K562 (cell line): ENCODE measurements around the gene ERCC1. TPM values are rescaled to one million over a fixed set of nuclear protein-coding genes. Genes with fewer than 3 reads are reported as not detected.

ENCODE experiments used
- CBX1 ChIP-seq: sonication (generic); IDR thresholded peaks from 2 replicates; pipeline ENCODE4 v1.6.1; 2016; ENCODE audit warnings: antibody characterized with exemption, low read depth, mild to moderate bottlenecking
- CREM ChIP-seq: IDR thresholded peaks from 2 replicates; pipeline ENCODE4 v1.6.1; 2014; ENCODE audit warnings: antibody characterized with exemption, low read depth
- GTF2A2 ChIP-seq: IDR thresholded peaks from 2 replicates; pipeline ENCODE4 v1.6.1; 2016; ENCODE audit warnings: mild to moderate bottlenecking, missing genetic modification characterization, missing compliant biosample characterization
- HEY1 ChIP-seq: fragments of 250-450 bp; sonication (Bioruptor Pico); IDR thresholded peaks from 2 replicates; pipeline ENCODE4 v1.5.0; 2020; ENCODE audit warnings: mild to moderate bottlenecking, moderate library complexity, borderline replicate concordance
- HMGN3 ChIP-seq: IDR thresholded peaks from 2 replicates; pipeline ENCODE4 v1.6.1; 2011; ENCODE audit warnings: borderline replicate concordance, low read depth, mild to moderate bottlenecking, mixed read lengths, low read length; ENCODE audit not compliant: insufficient read length; ENCODE audit errors: extremely low read depth
- IRF9 ChIP-seq: fragments of 450-650 bp; IDR thresholded peaks from 2 replicates; pipeline ENCODE4 v1.6.1; 2016; ENCODE audit warnings: missing biosample characterization, missing genetic modification characterization
- MAX ChIP-seq: sonication (generic); formaldehyde crosslinking; IDR thresholded peaks from 2 replicates; pipeline ENCODE4 v1.9.0; 2022; ENCODE audit warnings: mild to moderate bottlenecking, missing genetic modification reagents
- POLR2G ChIP-seq: fragments of 200-400 bp; formaldehyde crosslinking; IDR thresholded peaks from 2 replicates; pipeline ENCODE4 v1.6.1; 2017; ENCODE audit warnings: low read depth, mild to moderate bottlenecking, antibody characterized with exemption, low read length, moderate library complexity
- RB1 ChIP-seq: fragments of 450-650 bp; IDR thresholded peaks from 2 replicates; pipeline ENCODE4 v1.6.1; 2017; ENCODE audit warnings: low read depth, mild to moderate bottlenecking
- RBM14 ChIP-seq: fragments of 200-400 bp; formaldehyde crosslinking; IDR thresholded peaks from 2 replicates; pipeline ENCODE4 v1.6.1; 2018; ENCODE audit warnings: low read depth, mild to moderate bottlenecking, low read length, moderate library complexity, borderline replicate concordance; ENCODE audit not compliant: insufficient read depth
- SIRT6 ChIP-seq: IDR thresholded peaks from one replicate; pipeline ENCODE4 v1.6.1; 2012; ENCODE audit warnings: low read depth, mild to moderate bottlenecking, control low read depth, inconsistent platforms, low read length, moderate library complexity
- SMARCC2 ChIP-seq: fragments of 450-650 bp; IDR thresholded peaks from 2 replicates; pipeline ENCODE4 v1.6.1; 2017; ENCODE audit warnings: antibody characterized with exemption, moderate library complexity, mild to moderate bottlenecking, low read depth
- TEAD1 ChIP-seq, 2 experiments: fragments of 450-650 bp in 1 of 2; sonication (generic) in 1 of 2; formaldehyde crosslinking; IDR thresholded peaks; 2 replicates each; pipeline versions ENCODE4 v1.4.0 to v1.8.0; 2020 to 2022; ENCODE audit warnings: mild to moderate bottlenecking in 2 of 2, missing genetic modification reagents in 1 of 2
- ZNF124 ChIP-seq: sonication (generic); formaldehyde crosslinking; IDR thresholded peaks from 2 replicates; pipeline ENCODE4 v1.8.1; 2022; ENCODE audit warnings: missing genetic modification reagents
- ZNF217 ChIP-seq: sonication (generic); formaldehyde crosslinking; IDR thresholded peaks from 2 replicates; pipeline ENCODE4 v1.8.0; 2022; ENCODE audit warnings: mild to moderate bottlenecking, missing genetic modification reagents
- polyA plus RNA-seq, 8 experiments: library from polyadenylated mRNA; depleted of rRNA in 4 of 8; stranded (reverse) in 5 of 8; unstranded in 3 of 8; fragments of >200 nt; fragmentation: Nextera tagmentation in 2 of 8; fragmentation: Illumina TruSeq in 1 of 8; extraction: Ambion mirVana in 2 of 8; extraction: Trizol in 1 of 8; gene quantifications; 2 replicates each; pipeline versions ENCODE4 v1.2.1 to v1.2.3, GENCODE V29; 2011 to 2014; ENCODE audit warnings: inconsistent platforms in 1 of 8, missing spikeins in 1 of 8
- total RNA-seq, 7 experiments: library from RNA; depleted of rRNA in 6 of 7; stranded (reverse); fragments of >200 nt in 6 of 7; fragmentation: Illumina TruSeq in 2 of 7; extraction: Trizol in 2 of 7; gene quantifications; 2 replicates each; pipeline versions ENCODE4 v1.2.1 to v1.2.3, GENCODE V29; 2011 to 2021; ENCODE audit warnings: low replicate concordance in 1 of 7
- TF ChIP-seq, protein P1 (sequence below): fragments of 250-450 bp; sonication (Bioruptor Pico); IDR thresholded peaks from 2 replicates; pipeline ENCODE4 v1.5.0; 2021; ENCODE audit warnings: mild to moderate bottlenecking, borderline replicate concordance
- TF ChIP-seq, protein P2 (sequence below): fragments of 250-450 bp; sonication (Bioruptor Pico); IDR thresholded peaks from 2 replicates; pipeline ENCODE4 v1.8.0; 2021; ENCODE audit warnings: moderate library complexity, mild to moderate bottlenecking, inconsistent platforms
- TF ChIP-seq, protein P3 (sequence below): fragments of 250-450 bp; sonication (Bioruptor Pico); IDR thresholded peaks from 2 replicates; pipeline ENCODE4 v1.4.0; 2020; ENCODE audit warnings: borderline replicate concordance
- TF ChIP-seq, protein P4 (sequence below): fragments of 450-650 bp; formaldehyde crosslinking; conservative IDR thresholded peaks from 2 replicates; pipeline ENCODE4 v1.4.0; 2022; ENCODE audit warnings: mild to moderate bottlenecking, missing genetic modification characterization

The ERCC1 gene
- total and polyA plus RNA-seq, 9 of the 15 experiments (the other 6 are each of a cell fraction or from before 2014, with no cell fraction given): 9.3 to 92.6 (median 60.0) TPM

DNA sequence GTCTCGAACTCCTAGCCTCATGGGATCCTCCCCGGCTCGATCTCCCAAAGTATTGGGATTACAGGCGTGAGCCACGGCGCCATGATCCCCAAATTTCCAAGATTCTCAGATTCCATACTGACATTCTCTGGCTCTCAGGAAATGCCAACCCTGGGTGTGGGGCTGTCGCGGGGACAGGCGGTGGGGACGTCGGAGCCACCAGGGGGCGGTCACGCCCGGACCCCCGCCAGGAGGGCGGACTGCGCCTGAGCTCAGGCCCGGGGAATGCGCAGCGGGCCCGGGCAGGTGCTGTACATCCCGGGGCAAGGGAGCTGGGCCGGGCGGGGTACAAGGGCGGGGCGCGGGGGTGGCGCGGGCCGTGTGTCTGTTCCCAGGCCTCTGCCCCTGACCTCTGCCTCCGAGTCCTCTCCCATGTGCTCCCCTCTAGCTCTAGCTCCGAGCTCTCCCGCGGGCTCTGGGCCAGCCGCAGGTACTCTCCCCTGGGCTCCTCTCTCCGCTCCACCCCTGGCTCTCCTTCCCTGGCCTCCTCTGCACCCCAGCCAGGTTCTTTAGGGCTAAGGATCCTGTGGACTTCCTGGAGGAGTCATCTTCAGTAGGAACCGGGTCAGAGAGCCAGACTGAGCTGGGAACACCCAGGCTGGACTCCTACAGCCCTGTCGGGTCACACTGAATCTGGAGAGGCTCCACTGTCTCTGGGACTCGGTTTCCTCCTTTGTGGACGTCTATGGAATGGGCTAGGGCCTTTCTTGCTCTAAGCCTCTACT, 21.2 kb downstream of the ERCC1 start (continued):
- TF ChIP-seq MAX (CRISPR knock-in tag) (peak; percentile 59), RB1 (peak; percentile 62; the same call in 1 of the 2 replicates), CREM (peak; percentile 55), SIRT6 (no peak), ZNF217 (no peak), ZNF124 (CRISPR knock-in tag) (no peak), GTF2A2 (no peak), POLR2G (peak; percentile 48), HEY1 (CRISPR knock-in tag) (no peak), HMGN3 (peak; percentile 53), TEAD1 (CRISPR knock-in tag; IDR thresholded peaks at IDR 0.05) (peak; percentile 27 to 30; a peak in 1 of 4 replicates), CBX1 (no peak), IRF9 (no peak), RBM14 (no peak), SMARCC2 (no peak)
- TF ChIP-seq, protein P1, sequence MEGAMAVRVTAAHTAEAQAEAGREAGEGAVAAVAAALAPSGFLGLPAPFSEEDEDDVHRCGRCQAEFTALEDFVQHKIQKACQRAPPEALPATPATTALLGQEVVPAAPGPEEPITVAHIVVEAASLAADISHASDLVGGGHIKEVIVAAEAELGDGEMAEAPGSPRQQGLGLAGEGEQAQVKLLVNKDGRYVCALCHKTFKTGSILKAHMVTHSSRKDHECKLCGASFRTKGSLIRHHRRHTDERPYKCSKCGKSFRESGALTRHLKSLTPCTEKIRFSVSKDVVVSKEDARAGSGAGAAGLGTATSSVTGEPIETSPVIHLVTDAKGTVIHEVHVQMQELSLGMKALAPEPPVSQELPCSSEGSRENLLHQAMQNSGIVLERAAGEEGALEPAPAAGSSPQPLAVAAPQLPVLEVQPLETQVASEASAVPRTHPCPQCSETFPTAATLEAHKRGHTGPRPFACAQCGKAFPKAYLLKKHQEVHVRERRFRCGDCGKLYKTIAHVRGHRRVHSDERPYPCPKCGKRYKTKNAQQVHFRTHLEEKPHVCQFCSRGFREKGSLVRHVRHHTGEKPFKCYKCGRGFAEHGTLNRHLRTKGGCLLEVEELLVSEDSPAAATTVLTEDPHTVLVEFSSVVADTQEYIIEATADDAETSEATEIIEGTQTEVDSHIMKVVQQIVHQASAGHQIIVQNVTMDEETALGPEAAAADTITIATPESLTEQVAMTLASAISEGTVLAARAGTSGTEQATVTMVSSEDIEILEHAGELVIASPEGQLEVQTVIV (CRISPR knock-in tag): no peak
- TF ChIP-seq, protein P2, sequence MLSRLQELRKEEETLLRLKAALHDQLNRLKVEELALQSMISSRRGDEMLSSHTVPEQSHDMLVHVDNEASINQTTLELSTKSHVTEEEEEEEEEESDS (CRISPR knock-in tag): no peak
- TF ChIP-seq, protein P3, sequence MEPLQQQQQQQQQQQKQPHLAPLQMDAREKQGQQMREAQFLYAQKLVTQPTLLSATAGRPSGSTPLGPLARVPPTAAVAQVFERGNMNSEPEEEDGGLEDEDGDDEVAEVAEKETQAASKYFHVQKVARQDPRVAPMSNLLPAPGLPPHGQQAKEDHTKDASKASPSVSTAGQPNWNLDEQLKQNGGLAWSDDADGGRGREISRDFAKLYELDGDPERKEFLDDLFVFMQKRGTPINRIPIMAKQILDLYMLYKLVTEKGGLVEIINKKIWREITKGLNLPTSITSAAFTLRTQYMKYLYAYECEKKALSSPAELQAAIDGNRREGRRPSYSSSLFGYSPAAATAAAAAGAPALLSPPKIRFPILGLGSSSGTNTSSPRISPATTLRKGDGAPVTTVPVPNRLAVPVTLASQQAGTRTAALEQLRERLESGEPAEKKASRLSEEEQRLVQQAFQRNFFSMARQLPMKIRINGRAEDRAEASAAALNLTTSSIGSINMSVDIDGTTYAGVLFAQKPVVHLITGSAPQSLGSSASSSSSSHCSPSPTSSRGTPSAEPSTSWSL (CRISPR knock-in tag): no peak
- TF ChIP-seq, protein P4, sequence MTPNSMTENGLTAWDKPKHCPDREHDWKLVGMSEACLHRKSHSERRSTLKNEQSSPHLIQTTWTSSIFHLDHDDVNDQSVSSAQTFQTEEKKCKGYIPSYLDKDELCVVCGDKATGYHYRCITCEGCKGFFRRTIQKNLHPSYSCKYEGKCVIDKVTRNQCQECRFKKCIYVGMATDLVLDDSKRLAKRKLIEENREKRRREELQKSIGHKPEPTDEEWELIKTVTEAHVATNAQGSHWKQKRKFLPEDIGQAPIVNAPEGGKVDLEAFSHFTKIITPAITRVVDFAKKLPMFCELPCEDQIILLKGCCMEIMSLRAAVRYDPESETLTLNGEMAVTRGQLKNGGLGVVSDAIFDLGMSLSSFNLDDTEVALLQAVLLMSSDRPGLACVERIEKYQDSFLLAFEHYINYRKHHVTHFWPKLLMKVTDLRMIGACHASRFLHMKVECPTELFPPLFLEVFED (CRISPR knock-in tag): no peak
